GM19240 (cell line): ENCODE data around the gene KRTAP10-1.

Source experiments
- DNase-seq: peaks from one replicate; pipeline ENCODE4 v3.0.0; 2011; ENCODE audit warnings: low spot score; ENCODE audit not compliant: insufficient read length

The KRTAP10-1 gene

GRCh38 chr21:44548922-44549321 lies 8.9 kb upstream of the KRTAP10-1 start:
- DNase-seq, result no peak

- DNase-seq, result no peak
These were observed 8.4 kb upstream of the KRTAP10-1 start for GRCh38 chr21:44548381-44548780.

DNA sequence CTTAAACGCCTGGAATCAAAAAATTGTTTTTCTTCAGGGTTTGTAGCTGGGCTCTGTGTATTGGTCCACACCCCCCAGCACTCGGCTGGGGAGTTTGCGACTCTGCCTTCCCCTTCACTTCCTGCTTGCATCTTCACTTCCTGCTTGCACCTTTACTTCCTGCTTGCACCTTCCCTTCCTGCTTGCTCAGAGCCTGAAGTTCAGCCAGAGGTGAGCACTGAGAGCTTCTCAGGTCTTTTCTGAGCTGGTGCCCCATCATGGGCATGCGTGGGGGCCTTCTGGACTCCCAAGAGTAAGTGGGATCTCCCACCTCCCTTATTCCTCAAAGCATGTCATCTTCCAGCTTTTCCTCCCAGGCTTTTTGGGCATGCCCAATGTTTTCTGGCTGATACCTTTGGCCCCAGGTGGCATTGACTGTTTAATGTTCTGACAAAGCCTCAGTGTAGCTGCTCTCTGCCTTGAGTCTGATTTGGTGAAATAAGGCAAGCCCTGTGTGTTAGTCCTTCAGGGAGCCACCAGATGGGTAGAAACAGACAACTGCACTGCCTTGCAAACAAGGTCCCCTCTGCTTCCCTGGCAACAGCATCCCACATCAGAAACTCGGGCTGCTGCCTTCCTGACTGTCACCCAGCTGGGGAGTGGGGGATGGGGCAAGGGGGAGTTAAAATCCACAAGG lies 7.8 kb upstream of the KRTAP10-1 start:
- DNase-seq, result no peak

GRCh38 chr21:44544566-44544965 lies 4.6 kb upstream of the KRTAP10-1 start:
- DNase-seq, result no peak

DNA sequence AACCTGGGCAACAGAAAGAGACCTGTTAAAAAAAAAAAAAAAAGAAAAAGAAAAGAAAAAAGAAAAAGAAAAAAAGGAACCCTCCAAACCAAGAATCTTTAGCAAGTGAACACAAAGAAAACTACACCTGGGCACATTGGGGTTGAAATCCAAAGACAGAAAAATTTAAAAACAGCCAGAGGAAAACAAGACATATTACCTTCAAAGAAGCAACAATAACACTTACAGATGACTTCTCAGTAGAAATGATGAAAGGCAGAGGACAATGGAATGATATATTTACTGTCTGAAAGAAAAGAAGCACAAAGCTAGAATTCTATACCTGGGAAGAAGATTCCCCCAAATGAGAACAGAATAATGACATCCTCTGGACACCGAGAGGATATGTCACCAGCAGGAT lies 2.7 kb upstream of the KRTAP10-1 start:
- no peak for DNase-seq

DNA sequence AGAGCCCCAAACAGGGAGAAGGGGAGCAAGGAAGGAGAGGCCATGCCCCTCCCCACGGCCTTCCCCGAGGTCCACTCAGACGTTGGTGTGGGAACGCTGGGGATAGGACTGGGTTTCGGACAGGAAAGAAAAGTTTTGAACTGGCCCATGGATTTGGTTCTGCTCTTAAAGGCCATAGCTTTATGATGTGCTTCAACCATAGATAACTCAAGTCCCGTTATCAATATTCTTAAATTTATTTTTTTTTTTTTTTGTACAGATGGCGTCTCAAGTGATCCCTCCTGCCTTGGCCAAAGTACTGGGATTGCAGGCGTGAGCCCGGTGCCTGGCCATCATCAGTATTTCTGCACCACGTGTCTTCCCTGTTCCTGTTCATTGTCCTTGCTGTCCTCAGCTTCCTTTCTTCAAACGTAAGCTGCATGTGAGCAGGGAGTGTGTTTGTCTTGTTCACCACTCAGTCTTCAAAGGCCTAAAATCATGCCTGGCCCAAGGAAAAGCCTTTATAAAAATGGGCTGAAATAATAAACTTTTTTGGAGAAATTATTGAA lies 820 bp upstream of the KRTAP10-1 start:
- no peak for DNase-seq

GRCh38 chr21:44539046-44539445 lies 949 bp downstream of the KRTAP10-1 start:
- DNase-seq, result no peak

GRCh38 chr21:44537930-44538911 lies 1.8 kb downstream of the KRTAP10-1 start:
- no peak for DNase-seq

GRCh38 chr21:44535963-44536362 lies 4.0 kb downstream of the KRTAP10-1 start:
- no peak for DNase-seq

DNA sequence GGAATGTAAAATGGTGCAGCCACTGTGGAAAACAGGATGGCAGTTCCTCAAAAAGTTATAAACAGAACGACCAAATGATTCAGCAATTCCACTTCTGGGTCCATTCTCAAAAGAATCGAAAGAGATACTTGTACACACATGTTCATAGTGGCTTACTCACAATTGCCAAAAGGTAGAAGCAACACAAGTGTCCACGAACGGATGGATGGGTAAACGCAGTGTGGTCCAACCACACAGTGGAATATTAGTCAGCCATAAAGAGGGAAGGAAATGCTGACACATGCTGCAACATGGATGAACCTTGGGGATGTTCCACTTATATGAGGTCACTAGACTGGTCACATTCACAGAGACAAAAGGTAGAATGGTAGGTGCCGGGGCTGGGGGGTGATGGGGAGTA lies 5.3 kb downstream of the KRTAP10-1 start:
- no peak for DNase-seq

DNA sequence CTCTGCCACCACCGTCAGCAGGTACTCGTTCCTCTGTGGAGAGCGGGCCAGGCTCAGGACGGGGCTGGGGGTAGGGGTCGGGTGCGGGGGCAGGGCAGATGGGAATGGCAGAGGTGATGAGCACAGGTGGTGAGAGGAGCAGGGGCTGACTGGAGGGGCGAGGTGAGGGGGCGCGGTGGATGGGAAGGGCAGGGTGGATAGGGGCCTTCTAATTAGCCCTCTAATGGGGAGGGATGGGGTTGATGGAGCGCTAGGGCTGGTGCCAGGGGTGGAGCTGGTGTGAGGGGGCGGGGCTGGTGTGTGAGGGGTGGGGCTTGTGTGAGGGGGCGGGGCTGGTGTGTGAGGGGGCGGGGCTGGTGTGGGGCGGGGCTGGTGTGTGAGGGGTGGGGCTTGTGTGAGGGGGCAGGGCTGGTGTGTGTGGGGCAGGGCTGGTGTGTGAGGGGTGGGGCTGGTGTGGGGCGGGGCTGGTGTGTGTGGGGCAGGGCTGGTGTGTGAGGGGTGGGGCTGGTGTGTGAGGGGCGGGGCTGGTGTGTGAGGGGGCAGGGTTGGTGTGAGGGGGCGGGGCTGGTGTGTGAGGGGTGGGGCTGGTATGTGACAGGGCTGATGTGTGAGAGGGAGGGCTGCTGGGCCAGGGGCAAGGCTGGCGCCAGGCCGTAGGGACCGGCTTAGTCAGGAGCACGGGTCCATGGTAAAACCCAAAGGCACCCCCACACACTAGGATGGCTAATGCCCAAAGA lies 5.9 kb downstream of the KRTAP10-1 start:
- DNase-seq, result no peak

DNA sequence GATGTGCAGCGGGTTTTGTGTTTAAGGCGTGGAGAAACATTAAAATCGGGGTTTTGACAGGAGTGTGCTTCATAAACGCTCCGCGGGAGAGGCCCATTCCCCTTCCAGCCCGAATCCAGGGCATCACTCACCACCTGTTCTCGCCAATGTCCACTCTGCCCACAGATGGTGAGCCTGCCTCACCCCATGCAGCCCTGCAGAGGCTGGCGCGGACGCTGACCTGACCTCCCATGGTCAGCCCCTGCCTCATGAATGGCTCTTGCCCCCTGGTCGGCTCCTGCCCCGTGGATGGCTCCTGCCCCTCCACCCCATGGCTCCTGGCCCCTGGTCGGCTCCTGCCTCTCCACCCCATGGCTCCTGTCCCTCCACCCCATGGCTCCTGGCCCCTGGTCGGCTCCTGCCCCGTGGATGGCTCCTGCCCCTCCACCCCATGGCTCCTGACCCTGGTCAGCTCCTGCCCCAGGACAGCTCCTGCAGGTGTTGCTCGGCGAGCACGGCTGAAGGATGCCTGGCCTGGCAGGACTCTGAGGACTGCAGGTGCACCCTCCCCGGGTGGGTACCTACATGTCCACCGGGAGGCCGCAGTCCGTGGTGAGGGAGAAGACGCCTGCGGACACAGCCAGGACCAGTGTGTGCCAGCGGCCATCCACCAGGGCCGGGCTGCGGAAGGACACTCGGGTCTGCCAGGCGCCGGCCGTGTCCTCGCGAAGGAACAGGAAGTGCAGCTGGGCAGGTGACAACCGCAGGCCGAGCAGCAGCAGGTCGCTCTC lies 6.7 kb downstream of the KRTAP10-1 start:
- DNase-seq, result no peak

GRCh38 chr21:44532712-44533111 lies 7.3 kb downstream of the KRTAP10-1 start:
- DNase-seq, result no peak

- DNase-seq, result no peak
These were observed 8.1 kb downstream of the KRTAP10-1 start for GRCh38 chr21:44531606-44532564.

DNA sequence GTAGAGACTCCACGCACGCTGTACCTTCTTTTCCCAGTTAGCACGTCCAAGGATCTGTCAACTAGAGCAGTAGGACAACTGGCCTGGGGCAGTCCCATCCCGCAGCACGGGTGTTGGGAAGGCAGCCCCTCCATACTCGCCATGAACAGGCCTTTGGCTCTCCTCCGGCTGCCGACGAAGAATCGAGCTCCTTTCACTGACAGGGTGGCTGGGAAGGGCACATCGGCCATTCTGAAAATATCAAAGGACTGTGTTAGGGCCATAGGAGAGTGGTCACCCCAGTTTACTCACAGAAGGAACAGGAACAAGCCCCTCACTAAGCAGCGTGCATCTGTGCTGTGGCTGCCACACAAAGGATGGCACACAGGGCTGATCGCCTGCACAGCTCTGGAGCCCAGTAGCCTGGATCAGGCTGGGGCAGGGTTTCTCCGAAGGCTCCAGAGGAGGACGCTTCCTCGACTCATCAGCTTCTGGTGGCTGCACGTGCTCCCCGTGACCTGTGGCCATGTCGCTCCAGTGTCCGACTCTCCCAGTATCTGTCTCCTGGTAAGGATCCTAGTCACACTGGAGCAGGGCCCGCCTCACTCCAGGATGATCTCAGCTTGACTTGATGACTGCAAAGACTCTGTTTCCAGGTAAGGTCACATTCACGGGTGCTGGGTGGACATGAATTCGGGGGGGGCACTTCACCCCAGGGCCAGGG lies 8.9 kb downstream of the KRTAP10-1 start:
- DNase-seq, result no peak

DNA sequence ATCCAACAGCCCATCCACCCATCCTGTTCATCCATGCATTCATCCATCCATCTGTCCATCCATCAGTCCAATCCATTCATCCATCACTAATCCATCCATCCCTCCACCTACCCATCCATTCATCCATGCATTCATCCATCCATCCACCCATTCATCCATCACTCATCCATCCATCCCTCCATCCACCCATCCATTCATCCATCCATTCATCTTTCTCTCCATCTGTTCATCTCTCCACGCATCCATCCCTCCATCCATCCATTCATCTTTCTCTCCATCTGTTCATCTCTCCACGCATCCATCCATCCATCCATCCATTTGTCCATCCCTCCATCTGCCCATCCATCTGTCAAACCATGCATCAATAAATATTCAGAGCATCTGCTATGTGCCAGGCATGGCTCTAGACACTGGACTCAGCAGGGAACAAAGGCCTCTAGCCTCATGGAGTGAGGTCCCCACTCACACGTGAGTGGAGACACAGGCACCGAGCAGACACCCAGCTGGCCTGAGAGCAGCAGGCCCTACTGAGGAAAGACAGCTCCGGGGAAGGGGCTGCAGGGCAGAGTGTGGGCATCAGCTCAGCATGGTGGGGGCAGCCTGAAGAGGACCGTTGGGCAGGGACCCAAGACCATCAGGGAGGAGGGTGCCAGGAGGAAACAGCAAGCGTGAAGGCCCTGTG lies 9.6 kb downstream of the KRTAP10-1 start:
- DNase-seq, result no peak

DNA sequence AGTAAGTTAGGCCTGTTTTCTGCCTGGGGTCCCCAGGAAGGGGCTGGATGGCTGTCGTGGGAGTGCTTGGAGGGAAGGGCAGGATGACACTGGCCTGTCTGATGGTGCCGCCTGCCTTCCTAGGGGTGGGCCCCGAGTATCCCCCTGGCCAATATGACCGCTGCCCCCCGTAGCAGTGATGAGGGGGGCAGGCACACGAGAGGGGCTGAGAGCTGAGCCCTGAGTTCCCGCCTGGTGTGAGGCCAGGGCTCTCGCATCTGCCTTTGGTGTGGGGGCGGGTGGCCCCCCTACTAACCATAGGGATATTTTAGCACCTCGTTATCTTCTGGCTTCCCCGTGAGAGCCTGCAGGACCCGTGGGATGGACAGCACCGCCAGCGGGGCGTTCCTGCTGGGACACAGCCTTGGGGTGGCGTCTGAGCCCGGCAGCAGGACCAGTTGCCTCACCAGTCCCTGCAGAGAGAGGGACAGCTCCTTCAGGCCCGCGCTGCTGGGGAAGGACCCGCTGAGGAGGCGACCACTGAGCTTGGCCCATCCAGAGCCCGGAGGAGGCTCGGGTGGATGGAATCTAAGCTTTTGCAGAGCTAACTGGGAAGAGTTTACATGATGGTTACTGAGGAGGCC lies 10.4 kb downstream of the KRTAP10-1 start:
- DNase-seq, result no peak

GRCh38 chr21:44529011-44529421 lies 11.0 kb downstream of the KRTAP10-1 start:
- DNase-seq, result no peak
